CD14-positive monocyte (primary cell): ENCODE data around the gene ERG. TPM values are rescaled to one million over a fixed set of nuclear protein-coding genes. Genes with fewer than 3 reads are reported as not detected.
A peak's percentile ranks its signal among the peaks of the same experiment; 100 is the strongest.

Experiments used
- DNase-seq, 3 donors: peaks; one replicate each; pipeline ENCODE4 v3.0.0-alpha.2; 2011 to 2022
- H2AFZ ChIP-seq: 2 replicates; pipeline ENCODE4 v1.6.0; 2012; ENCODE audit warnings: mild to moderate bottlenecking, low read depth, low read length, inconsistent platforms; ENCODE audit not compliant: insufficient read depth, poor library complexity, severe bottlenecking
- H3K27ac ChIP-seq, 2 donors: 1 replicate in 1 of 2; 2 replicates in 1 of 2; pipeline ENCODE4 v1.5.1; 2012 to 2013; ENCODE audit warnings: low read length in 2 of 2, control low read depth in 1 of 2, inconsistent platforms in 1 of 2, low read depth in 1 of 2, mild to moderate bottlenecking in 1 of 2
- H3K27me3 ChIP-seq, 2 donors: one replicate each; pipeline versions ENCODE4 v1.6.0 to v1.6.1; 2011 to 2013; ENCODE audit warnings: low read length in 2 of 2; ENCODE audit not compliant: control insufficient read depth in 2 of 2, insufficient read depth in 2 of 2
- H3K36me3 ChIP-seq, 2 donors: replicated peaks in 1 of 2; 1 replicate in 1 of 2; 2 replicates in 1 of 2; pipeline versions ENCODE4 v1.5.1 to v1.6.1; 2012 to 2013; ENCODE audit warnings: low read length in 2 of 2, control low read depth in 1 of 2, inconsistent platforms in 1 of 2, mild to moderate bottlenecking in 1 of 2; ENCODE audit not compliant: insufficient read depth in 2 of 2, control insufficient read depth in 1 of 2
- H3K4me1 ChIP-seq, 2 donors: 1 replicate in 1 of 2; 2 replicates in 1 of 2; pipeline versions ENCODE4 v1.5.1 to v1.6.1; 2012 to 2013; ENCODE audit warnings: low read length in 2 of 2, control low read depth in 1 of 2, inconsistent platforms in 1 of 2, mild to moderate bottlenecking in 1 of 2, moderate library complexity in 1 of 2; ENCODE audit not compliant: insufficient read depth in 2 of 2, control insufficient read depth in 1 of 2
- H3K4me2 ChIP-seq: replicated peaks from 2 replicates; pipeline ENCODE3; 2012; ENCODE audit warnings: low read length, moderate library complexity, mild to moderate bottlenecking; ENCODE audit not compliant: poor library complexity, severe bottlenecking; ENCODE audit errors: extremely low read depth
- H3K4me3 ChIP-seq, 3 experiments: fragments of 200-600 bp in 1 of 3; sonication (generic) in 1 of 3; replicated peaks in 1 of 3; 1 replicate in 2 of 3; 2 replicates in 1 of 3; pipeline ENCODE4 v1.5.1; 2011 to 2013; ENCODE audit warnings: low read length in 3 of 3, mild to moderate bottlenecking in 3 of 3, control low read depth in 2 of 3, low read depth in 2 of 3, inconsistent platforms in 1 of 3, moderate library complexity in 1 of 3
- H3K79me2 ChIP-seq: 2 replicates; pipeline ENCODE4 v1.6.0; 2012; ENCODE audit warnings: mild to moderate bottlenecking, control low read depth, inconsistent platforms, low read length, moderate library complexity; ENCODE audit not compliant: insufficient read depth
- H3K9ac ChIP-seq: 2 replicates; pipeline ENCODE4 v1.6.0; 2017; ENCODE audit warnings: low read length, mild to moderate bottlenecking; ENCODE audit not compliant: insufficient read depth, poor library complexity, severe bottlenecking
- H3K9me3 ChIP-seq, 2 donors: replicated peaks in 1 of 2; 1 replicate in 1 of 2; 2 replicates in 1 of 2; pipeline versions ENCODE4 v1.5.1 to v1.6.1; 2012 to 2013; ENCODE audit warnings: low read length in 2 of 2, control low read depth in 1 of 2; ENCODE audit not compliant: control insufficient read depth in 1 of 2, insufficient read depth in 1 of 2
- H4K20me1 ChIP-seq: 2 replicates; pipeline ENCODE4 v1.6.0; 2012; ENCODE audit warnings: mild to moderate bottlenecking, low read length, control low read depth, moderate library complexity; ENCODE audit not compliant: insufficient read depth
- H3K27ac Mint-ChIP-seq, 7 donors: one replicate each; pipeline ENCODE4 v1.8.0; 2020; ENCODE audit warnings: mild to moderate bottlenecking in 7 of 7, mixed read lengths in 7 of 7, moderate library complexity in 6 of 7, inconsistent platforms in 2 of 7
- H3K27me3 Mint-ChIP-seq, 3 donors: one replicate each; pipeline ENCODE4 v1.8.0; 2021 to 2022; ENCODE audit warnings: low read depth in 3 of 3, mild to moderate bottlenecking in 3 of 3, mixed read lengths in 3 of 3, moderate library complexity in 3 of 3, inconsistent platforms in 1 of 3
- H3K36me3 Mint-ChIP-seq, 2 donors: one replicate each; pipeline ENCODE4 v1.8.0; 2020; ENCODE audit warnings: mixed read lengths in 2 of 2, inconsistent platforms in 1 of 2, mild to moderate bottlenecking in 1 of 2
- H3K4me1 Mint-ChIP-seq: one replicate; pipeline ENCODE4 v1.8.0; 2020; ENCODE audit warnings: mild to moderate bottlenecking, mixed read lengths
- H3K4me3 Mint-ChIP-seq, 2 donors: one replicate each; pipeline ENCODE4 v1.8.0; 2020; ENCODE audit warnings: mild to moderate bottlenecking in 2 of 2, mixed read lengths in 2 of 2, moderate library complexity in 1 of 2
- H3K9me3 Mint-ChIP-seq, 7 donors: one replicate each; pipeline ENCODE4 v1.8.0; 2020 to 2022; ENCODE audit warnings: mixed read lengths in 7 of 7, mild to moderate bottlenecking in 6 of 7, moderate library complexity in 6 of 7, inconsistent platforms in 2 of 7
- WGBS: methylation state at CpG from one replicate; pipeline ENCODE4 v1.1.5; 2013; ENCODE audit warnings: missing lambda C conversion rate; ENCODE audit not compliant: insufficient coverage; 5-methylcytosine and 5-hydroxymethylcytosine counted together
- intact Hi-C, 2 donors: fragments of 100-400 bp; cut with micrococcal nuclease; formaldehyde crosslinking; loops; one replicate each; pipeline versions ENCODE4 v1.15.0 to v1.15.1; 2023
- polyA plus RNA-seq, 3 donors: library from polyadenylated mRNA; depleted of rRNA in 1 of 3; unstranded in 2 of 3; stranded (reverse) in 1 of 3; fragments of 300-500 nt in 2 of 3; fragments of >200 nt in 1 of 3; fragmentation: Illumina TruSeq in 2 of 3; gene quantifications; 1 replicate in 2 of 3; 2 replicates in 1 of 3; pipeline ENCODE4 v1.2.3, GENCODE V29; 2012 to 2021
- TF ChIP-seq, protein P1 (sequence below): fragments of 200-600 bp; IDR thresholded peaks from one replicate; pipeline ENCODE4 v1.8.0; 2022; ENCODE audit warnings: antibody characterized with exemption, mild to moderate bottlenecking

The ERG gene
- polyA plus RNA-seq, 3 donors: 0.16 to 0.22 TPM; not detected in 1

DNA sequence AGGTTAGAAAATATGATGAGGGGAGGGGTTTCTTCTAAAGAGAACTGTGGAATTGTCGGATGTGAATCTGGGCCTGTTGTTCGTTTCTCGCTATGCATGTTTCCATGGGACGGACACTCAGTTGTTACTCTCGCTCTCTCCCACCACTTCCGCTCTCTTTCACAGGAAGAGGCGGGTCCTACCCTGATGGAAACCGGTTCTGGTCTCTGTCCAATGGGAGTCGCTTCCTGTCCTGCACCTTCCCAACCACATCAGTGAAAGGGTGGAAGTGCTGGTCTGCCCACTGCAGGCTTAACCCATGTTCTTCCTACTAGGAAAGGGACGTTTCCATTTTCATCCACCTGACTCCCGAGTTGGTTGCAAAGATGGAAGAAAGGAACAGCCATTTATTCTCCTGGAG lies 122.0 kb downstream of the ERG start:
- Histone ChIP-seq H3K27me3 (no peaks in the 10 kb centered on the region), H3K27ac (peak overlapping the region in 1 of 2 donors; percentile 57), H3K79me2 (no peaks in the 10 kb centered on the region), H2AFZ (peak overlapping the region; percentile 100), H3K9me3 (no peaks in the 10 kb centered on the region), H3K4me2 (peak overlapping the region; percentile 82), H4K20me1 (no peaks in the 10 kb centered on the region), H3K4me3 (peak overlapping the region; percentile 56 to 93 (median 71)), H3K36me3 (no peaks in the 10 kb centered on the region), H3K4me1 (peaks cover 8 to 16% of the 10 kb centered on the region in 2 donors), H3K9ac (peak overlapping the region; percentile 57)
- no peaks in the 10 kb centered on the region for H3K36me3 Mint-ChIP-seq
- TF ChIP-seq, protein P1, sequence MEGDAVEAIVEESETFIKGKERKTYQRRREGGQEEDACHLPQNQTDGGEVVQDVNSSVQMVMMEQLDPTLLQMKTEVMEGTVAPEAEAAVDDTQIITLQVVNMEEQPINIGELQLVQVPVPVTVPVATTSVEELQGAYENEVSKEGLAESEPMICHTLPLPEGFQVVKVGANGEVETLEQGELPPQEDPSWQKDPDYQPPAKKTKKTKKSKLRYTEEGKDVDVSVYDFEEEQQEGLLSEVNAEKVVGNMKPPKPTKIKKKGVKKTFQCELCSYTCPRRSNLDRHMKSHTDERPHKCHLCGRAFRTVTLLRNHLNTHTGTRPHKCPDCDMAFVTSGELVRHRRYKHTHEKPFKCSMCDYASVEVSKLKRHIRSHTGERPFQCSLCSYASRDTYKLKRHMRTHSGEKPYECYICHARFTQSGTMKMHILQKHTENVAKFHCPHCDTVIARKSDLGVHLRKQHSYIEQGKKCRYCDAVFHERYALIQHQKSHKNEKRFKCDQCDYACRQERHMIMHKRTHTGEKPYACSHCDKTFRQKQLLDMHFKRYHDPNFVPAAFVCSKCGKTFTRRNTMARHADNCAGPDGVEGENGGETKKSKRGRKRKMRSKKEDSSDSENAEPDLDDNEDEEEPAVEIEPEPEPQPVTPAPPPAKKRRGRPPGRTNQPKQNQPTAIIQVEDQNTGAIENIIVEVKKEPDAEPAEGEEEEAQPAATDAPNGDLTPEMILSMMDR: no peak
- H3K27ac Mint-ChIP-seq: peak overlapping the region; percentile 43 to 84 (median 64)
- H3K4me1 Mint-ChIP-seq: peaks cover 26% of the 10 kb centered on the region
- WGBS: no CpG with 5 or more reads among the region's 11 CpGs
- H3K4me3 Mint-ChIP-seq: peak overlapping the region; percentile 86 to 97
- intact Hi-C loops: no loop called here
- H3K27me3 Mint-ChIP-seq: peaks cover 0 to 1% (median 0%) of the 10 kb centered on the region in 3 donors
- DNase-seq: peak; percentile 57 to 77 (median 70)
- peaks cover 3 to 14% (median 6%) of the 10 kb centered on the region in 7 donors for H3K9me3 Mint-ChIP-seq

GRCh38 chr21:38367646-38368045 lies 130.6 kb downstream of the ERG start:
- Histone ChIP-seq H2AFZ (no peak overlapping the region), H3K4me1 (no peaks in the 10 kb centered on the region)
- intact Hi-C loops: no loop called here

More at GRCh38 chr21:38367646-38368045, 130.6 kb downstream of the ERG start:
- H3K4me3 Mint-ChIP-seq: no peak overlapping the region
- Histone ChIP-seq H3K27ac (no peak overlapping the region), H3K79me2 (no peaks in the 10 kb centered on the region), H3K4me3 (no peak overlapping the region), H3K36me3 (no peaks in the 10 kb centered on the region), H3K9me3 (no peaks in the 10 kb centered on the region), H3K9ac (no peak overlapping the region), H3K27me3 (no peaks in the 10 kb centered on the region), H4K20me1 (no peaks in the 10 kb centered on the region), H3K4me2 (no peak overlapping the region)
- no peak overlapping the region for H3K27ac Mint-ChIP-seq
- DNase-seq: no peak
- H3K9me3 Mint-ChIP-seq: peaks cover 0 to 6% (median 3%) of the 10 kb centered on the region in 7 donors
- H3K4me1 Mint-ChIP-seq: peaks cover 5% of the 10 kb centered on the region
- H3K36me3 Mint-ChIP-seq: no peaks in the 10 kb centered on the region
- WGBS: 90% methylated on average over 2 of the region's 4 CpGs
- H3K27me3 Mint-ChIP-seq: peaks cover 0 to 1% (median 0%) of the 10 kb centered on the region in 3 donors
- TF ChIP-seq, protein P1: no peak
